Peyer's patch (tissue), 4 donors: ENCODE measurements around the gene HDAC11.

Source experiments
- CTCF ChIP-seq, 6 experiments: fragments of 450-650 bp in 4 of 6; fragments of 200-600 bp in 2 of 6; sonication (generic) in 1 of 6; IDR thresholded peaks; one replicate each; pipeline ENCODE4 v1.5.1; 2017 to 2019; ENCODE audit warnings: antibody characterized with exemption in 6 of 6, mild to moderate bottlenecking in 3 of 6, moderate library complexity in 1 of 6
- POLR2A ChIP-seq, 2 donors: fragments of 450-650 bp; IDR thresholded peaks; one replicate each; pipeline ENCODE4 v1.5.1; 2017; ENCODE audit warnings: antibody characterized with exemption in 2 of 2, mild to moderate bottlenecking in 2 of 2, moderate library complexity in 2 of 2

DNA sequence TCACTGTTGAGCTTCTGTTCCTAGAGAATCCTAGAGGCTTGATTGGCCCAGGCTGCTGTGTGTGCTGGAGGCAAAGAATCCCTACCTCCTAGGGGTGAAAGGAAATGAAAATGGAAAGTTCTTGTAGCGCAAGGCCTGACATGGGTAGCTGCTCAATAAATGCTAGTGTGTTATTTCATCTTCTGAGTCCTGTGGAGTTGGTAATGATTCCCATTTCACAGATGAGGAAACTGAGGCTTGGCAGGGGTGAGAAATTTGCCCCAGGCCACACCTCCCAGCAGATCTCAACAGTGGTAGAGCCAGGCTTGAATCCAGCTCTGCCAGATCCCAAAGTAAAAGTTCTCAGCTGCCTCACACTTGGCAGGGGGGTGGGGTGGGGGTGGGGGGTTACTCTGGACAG lies 26.1 kb downstream of the HDAC11 start:
- TF ChIP-seq CTCF (IDR thresholded peaks at IDR 0.05): no peak
- TF ChIP-seq POLR2A (IDR thresholded peaks at IDR 0.05): no peak
